Measurements from ENCODE around the gene ARHGEF16.

DNA sequence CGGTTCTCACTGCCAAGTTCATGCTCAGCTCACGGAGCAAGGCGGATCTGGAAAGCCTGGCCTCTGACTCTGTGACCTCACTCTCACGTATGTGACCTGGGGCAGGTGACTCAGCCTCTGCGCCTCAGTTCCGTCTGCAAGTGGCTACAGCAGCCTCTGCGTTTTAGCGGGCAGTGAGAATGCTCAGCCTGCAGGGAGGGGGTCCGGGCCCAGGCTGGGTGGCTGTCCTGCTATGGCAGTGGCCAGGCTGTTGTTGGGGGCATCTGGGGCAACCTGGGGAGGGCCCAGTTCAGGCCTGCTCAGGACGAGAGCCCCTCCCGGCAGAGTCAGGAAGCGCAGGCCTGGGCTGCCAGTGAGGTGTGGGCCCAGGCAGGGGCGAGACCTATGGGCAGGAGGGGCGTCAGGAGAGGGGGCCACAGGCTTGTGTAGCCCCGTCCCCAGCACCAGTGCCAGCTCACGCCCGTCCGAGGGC lies 27.9 kb downstream of the ARHGEF16 start:
- TF ChIP-seq, protein P1, sequence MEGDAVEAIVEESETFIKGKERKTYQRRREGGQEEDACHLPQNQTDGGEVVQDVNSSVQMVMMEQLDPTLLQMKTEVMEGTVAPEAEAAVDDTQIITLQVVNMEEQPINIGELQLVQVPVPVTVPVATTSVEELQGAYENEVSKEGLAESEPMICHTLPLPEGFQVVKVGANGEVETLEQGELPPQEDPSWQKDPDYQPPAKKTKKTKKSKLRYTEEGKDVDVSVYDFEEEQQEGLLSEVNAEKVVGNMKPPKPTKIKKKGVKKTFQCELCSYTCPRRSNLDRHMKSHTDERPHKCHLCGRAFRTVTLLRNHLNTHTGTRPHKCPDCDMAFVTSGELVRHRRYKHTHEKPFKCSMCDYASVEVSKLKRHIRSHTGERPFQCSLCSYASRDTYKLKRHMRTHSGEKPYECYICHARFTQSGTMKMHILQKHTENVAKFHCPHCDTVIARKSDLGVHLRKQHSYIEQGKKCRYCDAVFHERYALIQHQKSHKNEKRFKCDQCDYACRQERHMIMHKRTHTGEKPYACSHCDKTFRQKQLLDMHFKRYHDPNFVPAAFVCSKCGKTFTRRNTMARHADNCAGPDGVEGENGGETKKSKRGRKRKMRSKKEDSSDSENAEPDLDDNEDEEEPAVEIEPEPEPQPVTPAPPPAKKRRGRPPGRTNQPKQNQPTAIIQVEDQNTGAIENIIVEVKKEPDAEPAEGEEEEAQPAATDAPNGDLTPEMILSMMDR (IDR thresholded peaks at IDR 0.05; ENCODE audit: insufficient read depth, low read depth, low read length) = no peak
- no peak for TF ChIP-seq EZH2 (IDR thresholded peaks at IDR 0.05; ENCODE audit: insufficient read depth, low read length)
